HEK293 (cell line): ENCODE data around the gene MISP3.

Experiments used
- CTCF ChIA-PET: fragments of 350-600 bp; formaldehyde crosslinking; extraction: SDS; loops from one replicate; lab custom pipeline; 2021; ENCODE audit warnings: antibody characterized with exemption; lab: Yijun Ruan, JAX
- POLR2A ChIA-PET: fragments of 300-600 bp; formaldehyde crosslinking; extraction: SDS; loops from one replicate; lab custom pipeline; 2020; ENCODE audit warnings: antibody characterized with exemption, inconsistent platforms; lab: Yijun Ruan, JAX
- H3K27ac ChIP-seq: fragments of 200-500 bp; sonication (Bioruptor generic); 2 replicates; pipeline ENCODE4 v1.5.1; 2014; ENCODE audit warnings: low read depth, low read length, control low read depth, inconsistent platforms; ENCODE audit errors: extremely low read depth
- H3K36me3 ChIP-seq, 2 experiments: fragments of 200-500 bp in 1 of 2; sonication (Bioruptor generic) in 1 of 2; 1 replicate in 1 of 2; 2 replicates in 1 of 2; pipeline ENCODE4 v1.5.1; 2014 to 2017; ENCODE audit warnings: inconsistent platforms in 2 of 2, low read length in 2 of 2; ENCODE audit not compliant: control insufficient read depth in 2 of 2, insufficient read depth in 1 of 2
- H3K4me1 ChIP-seq: fragments of 200-500 bp; sonication (Bioruptor generic); 2 replicates; pipeline ENCODE4 v1.5.1; 2014; ENCODE audit warnings: mild to moderate bottlenecking, low read length, inconsistent platforms; ENCODE audit not compliant: control insufficient read depth, insufficient read depth
- H3K4me3 ChIP-seq: 2 replicates; pipeline ENCODE4 v1.5.1; 2011; ENCODE audit warnings: low read depth, mild to moderate bottlenecking, control low read depth, low read length, moderate library complexity
- H3K9me3 ChIP-seq: fragments of 200-500 bp; sonication (Bioruptor generic); 2 replicates; pipeline ENCODE4 v1.5.1; 2014; ENCODE audit warnings: low read depth, low read length, inconsistent platforms; ENCODE audit not compliant: control insufficient read depth, insufficient read depth
- ELK4 ChIP-seq: IDR thresholded peaks from 2 replicates; pipeline ENCODE4 v1.6.1; 2011; ENCODE audit warnings: mild to moderate bottlenecking, low read depth, low read length, borderline replicate concordance
- GLI2 ChIP-seq: fragments of 450-650 bp; formaldehyde crosslinking; IDR thresholded peaks from 2 replicates; pipeline ENCODE4; 2017; ENCODE audit warnings: missing biosample characterization, missing genetic modification characterization, low read depth, borderline replicate concordance
- GLIS1 ChIP-seq: fragments of 450-650 bp; formaldehyde crosslinking; IDR thresholded peaks from 2 replicates; pipeline ENCODE4 v1.5.1; 2016; ENCODE audit warnings: missing biosample characterization, missing genetic modification characterization
- SP3 ChIP-seq: fragments of 450-650 bp; formaldehyde crosslinking; IDR thresholded peaks from 2 replicates; pipeline ENCODE4 v1.5.1; 2016; ENCODE audit warnings: missing biosample characterization, missing genetic modification characterization
- YY2 ChIP-seq: fragments of 450-650 bp; formaldehyde crosslinking; IDR thresholded peaks from 2 replicates; pipeline ENCODE4 v1.5.1; 2016; ENCODE audit warnings: missing biosample characterization, missing genetic modification characterization
- ZBTB11 ChIP-seq: fragments of 450-650 bp; formaldehyde crosslinking; conservative IDR thresholded peaks from 2 replicates; pipeline ENCODE4 v1.5.1; 2016; ENCODE audit warnings: low read depth, missing biosample characterization, missing genetic modification characterization
- ZBTB20 ChIP-seq: fragments of 450-650 bp; formaldehyde crosslinking; IDR thresholded peaks from 2 replicates; pipeline ENCODE4 v1.5.1; 2016; ENCODE audit warnings: missing biosample characterization, missing genetic modification characterization
- ZBTB49 ChIP-seq: fragments of 450-650 bp; formaldehyde crosslinking; IDR thresholded peaks from 2 replicates; pipeline ENCODE4 v1.5.1; 2016; ENCODE audit warnings: missing biosample characterization, missing genetic modification characterization, low read depth
- ZIC2 ChIP-seq: fragments of 450-650 bp; formaldehyde crosslinking; IDR thresholded peaks from 2 replicates; pipeline ENCODE4 v1.5.1; 2016; ENCODE audit warnings: missing biosample characterization, missing genetic modification characterization
- ZNF121 ChIP-seq: fragments of 450-650 bp; formaldehyde crosslinking; IDR thresholded peaks from 2 replicates; pipeline ENCODE4 v1.5.1; 2016; ENCODE audit warnings: missing biosample characterization, missing genetic modification characterization
- ZNF157 ChIP-seq: fragments of 450-650 bp; formaldehyde crosslinking; IDR thresholded peaks from 2 replicates; pipeline ENCODE4 v1.5.1; 2016; ENCODE audit warnings: missing biosample characterization, missing genetic modification characterization
- ZNF214 ChIP-seq: fragments of 450-650 bp; formaldehyde crosslinking; IDR thresholded peaks from 2 replicates; pipeline ENCODE4 v1.5.1; 2017; ENCODE audit warnings: missing biosample characterization, mild to moderate bottlenecking, missing genetic modification characterization, borderline replicate concordance
- ZNF280D ChIP-seq: fragments of 450-650 bp; formaldehyde crosslinking; IDR thresholded peaks from 2 replicates; pipeline ENCODE4 v1.5.1; 2016; ENCODE audit warnings: missing biosample characterization, missing genetic modification characterization
- ZNF292 ChIP-seq: fragments of 450-650 bp; formaldehyde crosslinking; IDR thresholded peaks from 2 replicates; pipeline ENCODE4 v1.5.1; 2016; ENCODE audit warnings: low read depth, missing biosample characterization, missing genetic modification characterization, borderline replicate concordance
- ZNF335 ChIP-seq: fragments of 450-650 bp; formaldehyde crosslinking; conservative IDR thresholded peaks from 2 replicates; pipeline ENCODE4 v1.5.1; 2016; ENCODE audit warnings: missing biosample characterization, missing genetic modification characterization
- ZNF639 ChIP-seq: fragments of 450-650 bp; formaldehyde crosslinking; IDR thresholded peaks from 2 replicates; pipeline ENCODE4 v1.5.1; 2016; ENCODE audit warnings: missing biosample characterization, missing genetic modification characterization
- ZNF701 ChIP-seq: fragments of 450-650 bp; formaldehyde crosslinking; IDR thresholded peaks from 2 replicates; pipeline ENCODE4 v1.5.1; 2016; ENCODE audit warnings: missing biosample characterization, missing genetic modification characterization
- ZNF704 ChIP-seq: fragments of 450-650 bp; formaldehyde crosslinking; IDR thresholded peaks from 2 replicates; pipeline ENCODE4 v1.5.1; 2016; ENCODE audit warnings: missing biosample characterization, missing genetic modification characterization
- ZNF791 ChIP-seq: fragments of 450-650 bp; formaldehyde crosslinking; IDR thresholded peaks from 2 replicates; pipeline ENCODE4 v1.5.1; 2016; ENCODE audit warnings: missing biosample characterization, missing genetic modification characterization

MISP3 gene

GRCh38 chr19:14106840-14107239 lies 34.3 kb downstream of the MISP3 start:
- POLR2A ChIA-PET: no interaction called here
- CTCF ChIA-PET: interaction anchor here (0.6 to 1.1 kb wide), 2 partner anchors 89 to 584 kb away, joined by 3 read pairs; no protein-coding TSS in a partner anchor
- H3K4me3 ChIP-seq: no peak overlapping the region
- H3K9me3 ChIP-seq: no peaks in the 10 kb centered on the region
- TF ChIP-seq ZNF791 (tag by site-specific recombination) (no peak), YY2 (tag by site-specific recombination) (no peak), ZNF157 (tag by site-specific recombination) (no peak), ZNF214 (no peak), SP3 (tag by site-specific recombination) (no peak), ZBTB49 (tag by site-specific recombination) (no peak), ZNF121 (no peak), ELK4 (no peak), ZNF292 (tag by site-specific recombination) (no peak), ZNF639 (no peak), ZBTB20 (tag by site-specific recombination) (no peak), GLI2 (tag by site-specific recombination) (no peak), ZBTB11 (no peak), ZIC2 (tag by site-specific recombination) (no peak), GLIS1 (tag by site-specific recombination) (no peak)
- no peak overlapping the region for H3K27ac ChIP-seq
- peaks cover 11 to 49% of the 10 kb centered on the region in 2 experiments; a peak in 2 of 3 replicates for H3K36me3 ChIP-seq
- no peaks in the 10 kb centered on the region for H3K4me1 ChIP-seq

GRCh38 chr19:14107581-14108461 lies 35.2 kb downstream of the MISP3 start:
- ChIA-PET CTCF (interaction anchor here (0.8 kb wide), 1 partner anchor 238 kb away, joined by 3 read pairs; no protein-coding TSS in a partner anchor), POLR2A (no interaction called here)
- H3K4me3 ChIP-seq: no peak overlapping the region
- H3K27ac ChIP-seq: no peak overlapping the region
- H3K9me3 ChIP-seq: no peaks in the 10 kb centered on the region
- H3K4me1 ChIP-seq: peaks cover 3% of the 10 kb centered on the region
- peaks cover 11 to 40% of the 10 kb centered on the region in 2 experiments; a peak in 2 of 3 replicates for H3K36me3 ChIP-seq
- TF ChIP-seq ZNF704 (no peak), ZNF335 (tag by site-specific recombination) (no peak), ZNF701 (no peak), ZNF280D (tag by site-specific recombination) (no peak)
